HG02642 (cell line): ENCODE results near the gene MAD1L1.

Source experiments
- ATAC-seq: cut with Tn5 transposase; IDR thresholded peaks from one replicate; pipeline ENCODE4 v1.9.1; 2021; ENCODE audit warnings: mild to moderate bottlenecking; ENCODE audit not compliant: unreplicated experiment, poor library complexity

MAD1L1 gene

GRCh38 chr7:2024567-2024918 lies 208.2 kb downstream of the MAD1L1 start:
- no peak for ATAC-seq

GRCh38 chr7:2023877-2024566 lies 208.7 kb downstream of the MAD1L1 start:
- no peak for ATAC-seq

GRCh38 chr7:2022737-2023250 lies 210.0 kb downstream of the MAD1L1 start:
- ATAC-seq, result no peak

GRCh38 chr7:2022021-2022409 lies 210.7 kb downstream of the MAD1L1 start:
- ATAC-seq, result no peak

GRCh38 chr7:2019711-2020511 lies 212.8 kb downstream of the MAD1L1 start:
- ATAC-seq, result peak; percentile 76

GRCh38 chr7:2019461-2019710 lies 213.4 kb downstream of the MAD1L1 start:
- no peak for ATAC-seq

GRCh38 chr7:2018569-2019460 lies 213.9 kb downstream of the MAD1L1 start:
- no peak for ATAC-seq

GRCh38 chr7:2017914-2018568 lies 214.7 kb downstream of the MAD1L1 start:
- ATAC-seq, result no peak

- ATAC-seq, result no peak
Measured at GRCh38 chr7:2017481-2017891, 215.3 kb downstream of the MAD1L1 start.

GRCh38 chr7:2016761-2017480 lies 215.8 kb downstream of the MAD1L1 start:
- ATAC-seq, result no peak

- no peak for ATAC-seq
Measured at GRCh38 chr7:2016021-2016631, 216.6 kb downstream of the MAD1L1 start.

- ATAC-seq, result no peak
Measured at GRCh38 chr7:2015251-2015871, 217.4 kb downstream of the MAD1L1 start.

- ATAC-seq, result no peak
Measured at GRCh38 chr7:2014391-2015241, 218.1 kb downstream of the MAD1L1 start.

GRCh38 chr7:2013381-2014311 lies 219.1 kb downstream of the MAD1L1 start:
- ATAC-seq, result no peak

GRCh38 chr7:2012981-2013380 lies 219.8 kb downstream of the MAD1L1 start:
- ATAC-seq, result no peak

- ATAC-seq, result no peak
Measured at GRCh38 chr7:2012044-2012900, 220.5 kb downstream of the MAD1L1 start.
